DND-41 (cell line): ENCODE results near the gene KLF5.

Source experiments
- ATAC-seq: fragments of 200-7000 bp; cut with Tn5 transposase; 3 replicates; pipeline ENCODE4 v1.9.1; 2021; ENCODE audit warnings: low read depth; ENCODE audit not compliant: insufficient read depth
- DNase-seq: peaks from one replicate; pipeline ENCODE4 v3.0.0-alpha.2; 2020
- H2AFZ ChIP-seq: 2 replicates; pipeline ENCODE4 v1.6.0; 2012; ENCODE audit warnings: low read depth, low read length
- H3K27ac ChIP-seq: 2 replicates; pipeline ENCODE4 v1.5.1; 2012; ENCODE audit warnings: low read length, inconsistent platforms
- H3K27me3 ChIP-seq: fragments of 200-600 bp; sonication (generic); 2 replicates; pipeline ENCODE4 v1.6.0; 2012; ENCODE audit warnings: low read length, mild to moderate bottlenecking, inconsistent platforms; ENCODE audit not compliant: insufficient read depth, poor library complexity
- H3K36me3 ChIP-seq: 2 replicates; pipeline ENCODE4 v1.5.1; 2012; ENCODE audit warnings: low read length, inconsistent platforms; ENCODE audit not compliant: insufficient read depth
- H3K4me1 ChIP-seq: 2 replicates; pipeline ENCODE4 v1.5.1; 2012; ENCODE audit warnings: mild to moderate bottlenecking, low read length; ENCODE audit not compliant: insufficient read depth
- H3K4me2 ChIP-seq: 2 replicates; pipeline ENCODE4 v1.6.0; 2012; ENCODE audit warnings: mild to moderate bottlenecking, moderate library complexity, low read length, inconsistent platforms; ENCODE audit not compliant: insufficient read depth
- H3K4me3 ChIP-seq, 2 experiments: fragments of 200-600 bp in 1 of 2; shearing (Covaris generic) in 1 of 2; 2 replicates each; pipeline ENCODE4 v1.5.1; 2012 to 2016; ENCODE audit warnings: inconsistent platforms in 2 of 2, low read length in 2 of 2, mild to moderate bottlenecking in 2 of 2, low read depth in 1 of 2, moderate library complexity in 1 of 2
- H3K79me2 ChIP-seq: 2 replicates; pipeline ENCODE4 v1.6.0; 2012; ENCODE audit warnings: low read length, inconsistent platforms; ENCODE audit not compliant: insufficient read depth
- H3K9ac ChIP-seq: 2 replicates; pipeline ENCODE4 v1.6.0; 2012; ENCODE audit warnings: low read depth, mild to moderate bottlenecking, inconsistent platforms, low read length, moderate library complexity
- H3K9me3 ChIP-seq: 2 replicates; pipeline ENCODE4 v1.5.1; 2012; ENCODE audit warnings: low read length, moderate library complexity, mild to moderate bottlenecking, inconsistent platforms; ENCODE audit not compliant: insufficient read depth, severe bottlenecking
- H4K20me1 ChIP-seq: 2 replicates; pipeline ENCODE4 v1.6.0; 2012; ENCODE audit warnings: low read length; ENCODE audit not compliant: insufficient read depth
- EZH2 ChIP-seq: IDR thresholded peaks from 3 replicates; pipeline ENCODE4 v1.6.1; 2012; ENCODE audit warnings: borderline replicate concordance, low read depth, mild to moderate bottlenecking, moderate library complexity, low read length, inconsistent platforms; ENCODE audit not compliant: severe bottlenecking
- TF ChIP-seq, protein P1 (sequence below): IDR thresholded peaks from 2 replicates; pipeline ENCODE4 v1.5.1; 2012; ENCODE audit warnings: borderline replicate concordance, low read length, moderate library complexity, mild to moderate bottlenecking; ENCODE audit not compliant: poor library complexity, severe bottlenecking; ENCODE audit errors: extremely low read depth

Gene KLF5

DNA sequence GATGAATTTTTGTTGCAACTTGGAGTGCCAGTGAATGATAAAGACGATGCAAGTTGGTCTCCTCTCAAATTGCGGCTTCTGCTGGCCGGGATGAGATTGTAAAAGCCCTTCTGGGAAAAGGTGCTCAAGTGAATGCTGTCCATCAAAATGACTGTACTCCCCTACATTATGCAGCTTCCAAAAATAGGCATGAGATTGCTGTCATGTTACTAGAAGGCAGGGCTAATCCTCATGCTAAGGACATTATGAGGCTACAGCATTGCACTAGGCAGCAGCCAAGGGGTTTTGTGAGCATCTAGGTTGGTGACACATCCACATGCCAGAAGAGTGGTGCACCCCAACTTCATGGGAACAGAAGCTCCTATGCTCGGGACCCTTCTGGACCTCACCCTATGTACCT lies 22.2 kb upstream of the KLF5 start:
- DNase-seq = no peak
- no peaks in the 10 kb centered on the region for H3K4me1 ChIP-seq

GRCh38 chr13:73038064-73038463 lies 20.7 kb upstream of the KLF5 start:
- Histone ChIP-seq H3K27ac (no peak overlapping the region), H3K4me1 (no peaks in the 10 kb centered on the region), H4K20me1 (no peaks in the 10 kb centered on the region), H2AFZ (no peak overlapping the region), H3K4me3 (no peak overlapping the region), H3K9ac (no peak overlapping the region), H3K9me3 (no peaks in the 10 kb centered on the region), H3K36me3 (no peaks in the 10 kb centered on the region), H3K79me2 (no peaks in the 10 kb centered on the region), H3K27me3 (no peaks in the 10 kb centered on the region), H3K4me2 (no peak overlapping the region)
- TF ChIP-seq EZH2 = no peak
- no peak for ATAC-seq
- no peak for DNase-seq

More for the DNA sequence above, 22.2 kb upstream of the KLF5 start:
- no peaks in the 10 kb centered on the region for H3K79me2 ChIP-seq
- H3K9me3 ChIP-seq = no peaks in the 10 kb centered on the region
- no peak overlapping the region for H3K9ac ChIP-seq
- H3K4me3 ChIP-seq = no peak overlapping the region
- no peak for ATAC-seq
- no peak overlapping the region for H3K4me2 ChIP-seq
- H2AFZ ChIP-seq = no peak overlapping the region
- H4K20me1 ChIP-seq = no peaks in the 10 kb centered on the region
- H3K27me3 ChIP-seq = no peaks in the 10 kb centered on the region
- H3K27ac ChIP-seq = no peak overlapping the region
- no peaks in the 10 kb centered on the region for H3K36me3 ChIP-seq
- TF ChIP-seq EZH2 = no peak
- TF ChIP-seq, protein P1, sequence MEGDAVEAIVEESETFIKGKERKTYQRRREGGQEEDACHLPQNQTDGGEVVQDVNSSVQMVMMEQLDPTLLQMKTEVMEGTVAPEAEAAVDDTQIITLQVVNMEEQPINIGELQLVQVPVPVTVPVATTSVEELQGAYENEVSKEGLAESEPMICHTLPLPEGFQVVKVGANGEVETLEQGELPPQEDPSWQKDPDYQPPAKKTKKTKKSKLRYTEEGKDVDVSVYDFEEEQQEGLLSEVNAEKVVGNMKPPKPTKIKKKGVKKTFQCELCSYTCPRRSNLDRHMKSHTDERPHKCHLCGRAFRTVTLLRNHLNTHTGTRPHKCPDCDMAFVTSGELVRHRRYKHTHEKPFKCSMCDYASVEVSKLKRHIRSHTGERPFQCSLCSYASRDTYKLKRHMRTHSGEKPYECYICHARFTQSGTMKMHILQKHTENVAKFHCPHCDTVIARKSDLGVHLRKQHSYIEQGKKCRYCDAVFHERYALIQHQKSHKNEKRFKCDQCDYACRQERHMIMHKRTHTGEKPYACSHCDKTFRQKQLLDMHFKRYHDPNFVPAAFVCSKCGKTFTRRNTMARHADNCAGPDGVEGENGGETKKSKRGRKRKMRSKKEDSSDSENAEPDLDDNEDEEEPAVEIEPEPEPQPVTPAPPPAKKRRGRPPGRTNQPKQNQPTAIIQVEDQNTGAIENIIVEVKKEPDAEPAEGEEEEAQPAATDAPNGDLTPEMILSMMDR = no peak

DNA sequence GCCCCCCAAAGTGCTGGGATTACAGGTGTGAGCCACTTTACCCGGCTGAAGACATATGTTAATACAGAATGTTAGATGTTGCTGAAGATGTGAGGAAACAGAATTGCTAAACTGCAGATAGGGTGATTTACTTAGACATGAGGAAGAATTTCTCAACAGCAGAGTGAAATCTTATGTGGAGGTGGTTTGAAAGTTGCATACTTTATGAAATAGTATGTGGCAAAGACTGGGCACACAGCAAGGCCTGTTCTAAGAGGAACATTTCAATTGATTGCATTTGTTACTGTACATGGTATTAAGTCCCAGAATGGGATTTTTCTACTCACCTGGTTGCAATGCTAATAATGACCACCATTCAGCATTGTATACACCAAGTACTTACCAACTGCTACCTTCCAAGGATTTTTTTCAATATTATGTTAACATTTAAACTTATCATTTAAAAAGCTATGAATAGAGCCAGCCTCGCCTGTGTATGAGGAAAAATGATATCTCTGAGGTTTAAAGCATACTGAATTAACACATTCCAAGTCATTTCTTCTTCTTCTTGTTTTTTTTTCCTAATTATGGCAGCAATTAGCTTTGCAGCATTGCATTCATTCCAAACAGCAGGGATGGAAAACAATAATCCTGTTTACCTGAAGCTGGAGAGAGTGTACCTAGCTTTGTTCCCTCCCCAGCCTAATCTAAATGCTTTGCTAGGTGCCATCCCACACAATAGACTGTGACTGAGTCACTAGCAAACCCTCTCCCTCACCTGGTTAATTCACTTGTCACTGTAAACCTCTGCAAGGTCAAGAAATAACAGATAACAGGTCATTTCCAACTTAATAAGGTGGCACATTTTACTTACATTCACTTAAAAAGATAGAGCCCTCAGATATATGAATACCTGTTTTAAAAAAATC lies 19.4 kb upstream of the KLF5 start:
- H4K20me1 ChIP-seq = no peaks in the 10 kb centered on the region
- H3K36me3 ChIP-seq = no peaks in the 10 kb centered on the region
- ATAC-seq = no peak
- H3K4me2 ChIP-seq = no peak overlapping the region
- no peaks in the 10 kb centered on the region for H3K79me2 ChIP-seq
- no peaks in the 10 kb centered on the region for H3K9me3 ChIP-seq
- H2AFZ ChIP-seq = no peak overlapping the region
- H3K4me1 ChIP-seq = no peaks in the 10 kb centered on the region
- H3K4me3 ChIP-seq = no peak overlapping the region
- H3K27ac ChIP-seq = no peak overlapping the region
- TF ChIP-seq, protein P1 = no peak
- no peak for TF ChIP-seq EZH2
- no peak for DNase-seq
- no peaks in the 10 kb centered on the region for H3K27me3 ChIP-seq
- H3K9ac ChIP-seq = no peak overlapping the region

DNA sequence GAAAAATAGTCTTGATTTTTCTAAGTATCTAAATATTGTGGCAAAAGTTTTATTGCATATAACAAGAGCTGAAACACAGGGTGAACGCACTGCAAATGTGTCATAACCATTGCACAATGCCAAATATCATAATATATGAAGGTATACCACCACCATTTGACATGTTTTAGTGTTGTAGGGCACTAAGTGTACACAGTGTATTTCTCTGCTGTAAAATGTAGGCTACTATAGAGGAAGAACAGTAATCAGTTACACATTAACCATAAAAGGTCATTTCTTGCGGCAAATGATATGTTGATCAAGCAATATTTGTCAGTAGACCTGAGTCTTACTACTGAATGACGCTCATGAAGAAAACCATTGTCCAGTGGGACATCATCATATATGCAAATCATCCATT lies 18.3 kb upstream of the KLF5 start:
- H4K20me1 ChIP-seq = no peaks in the 10 kb centered on the region
- H3K9ac ChIP-seq = no peak overlapping the region
- H2AFZ ChIP-seq = no peak overlapping the region
- H3K79me2 ChIP-seq = no peaks in the 10 kb centered on the region
- no peaks in the 10 kb centered on the region for H3K27me3 ChIP-seq
- H3K27ac ChIP-seq = no peak overlapping the region
- ATAC-seq = no peak
- no peaks in the 10 kb centered on the region for H3K4me1 ChIP-seq
- no peak overlapping the region for H3K4me3 ChIP-seq
- no peak overlapping the region for H3K4me2 ChIP-seq
- H3K9me3 ChIP-seq = no peaks in the 10 kb centered on the region
- DNase-seq = no peak
- TF ChIP-seq, protein P1 = no peak
- TF ChIP-seq EZH2 = no peak
- no peaks in the 10 kb centered on the region for H3K36me3 ChIP-seq
